AG09309 (cell line): ENCODE measurements around the gene ASXL1.

ENCODE experiments used
- DNase-seq: peaks from one replicate; pipeline ENCODE4 v3.0.0-alpha.2; 2010; ENCODE audit warnings: low read depth
- H3K4me3 ChIP-seq: 2 replicates; pipeline ENCODE4 v1.5.1; 2011; ENCODE audit warnings: mild to moderate bottlenecking, low read depth, low read length, moderate library complexity; ENCODE audit not compliant: control insufficient read depth
- CTCF ChIP-seq: IDR thresholded peaks from 2 replicates; pipeline ENCODE4 v1.5.1; 2011; ENCODE audit warnings: mild to moderate bottlenecking, low read depth, low read length, inconsistent platforms; ENCODE audit not compliant: insufficient read depth, control insufficient read depth; ENCODE audit errors: missing control alignments

The ASXL1 gene

GRCh38 chr20:32386091-32386490, 28.0 kb downstream of the ASXL1 start:
- no peak overlapping the region for H3K4me3 ChIP-seq
- TF ChIP-seq CTCF = no peak

DNA sequence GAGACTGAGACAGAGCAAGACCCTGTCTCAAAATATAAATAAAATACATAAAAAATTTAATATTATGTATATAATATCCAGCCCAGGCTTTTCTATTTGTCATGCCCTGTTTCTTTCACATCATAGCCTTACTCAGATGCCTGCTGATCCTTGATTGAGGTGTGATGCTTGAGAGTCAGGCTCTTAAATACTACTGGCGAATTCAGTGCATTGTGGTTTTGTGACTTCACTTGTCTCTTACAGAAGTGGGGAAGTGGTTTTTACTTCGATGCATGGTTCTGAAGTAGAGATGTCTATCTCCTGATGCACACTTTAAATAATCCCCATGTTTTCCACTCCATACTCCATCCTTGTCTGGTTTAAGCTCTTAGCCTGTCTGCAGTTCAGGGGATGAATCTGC, 29.1 kb downstream of the ASXL1 start:
- TF ChIP-seq CTCF = no peak
- H3K4me3 ChIP-seq = no peak overlapping the region
- DNase-seq = no peak

More at GRCh38 chr20:32386091-32386490, 28.0 kb downstream of the ASXL1 start:
- DNase-seq = no peak

GRCh38 chr20:32391003-32391402, 32.9 kb downstream of the ASXL1 start:
- no peak overlapping the region for H3K4me3 ChIP-seq
- TF ChIP-seq CTCF = no peak
- DNase-seq = no peak

DNA sequence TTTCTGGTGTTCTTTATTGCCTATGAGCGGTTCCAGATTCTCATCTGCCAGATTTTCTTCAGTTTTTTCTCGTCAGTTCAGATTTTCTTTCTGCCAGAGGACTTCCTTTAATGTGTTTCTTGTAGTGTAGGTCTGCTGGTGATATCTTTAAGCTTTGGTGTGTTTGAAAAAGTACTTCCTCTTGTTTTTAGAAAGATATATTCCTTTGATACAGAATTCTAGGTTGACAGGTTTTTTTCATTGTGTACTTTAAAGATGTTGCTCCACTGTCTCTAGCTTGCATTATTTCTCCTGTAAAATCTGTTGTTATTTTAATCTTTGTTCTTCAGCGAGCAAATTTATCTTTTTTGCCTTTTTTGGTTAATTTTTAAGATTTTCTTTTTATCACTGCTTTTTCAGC, 36.9 kb downstream of the ASXL1 start:
- no peak for TF ChIP-seq CTCF
- no peak overlapping the region for H3K4me3 ChIP-seq
- no peak for DNase-seq

DNA sequence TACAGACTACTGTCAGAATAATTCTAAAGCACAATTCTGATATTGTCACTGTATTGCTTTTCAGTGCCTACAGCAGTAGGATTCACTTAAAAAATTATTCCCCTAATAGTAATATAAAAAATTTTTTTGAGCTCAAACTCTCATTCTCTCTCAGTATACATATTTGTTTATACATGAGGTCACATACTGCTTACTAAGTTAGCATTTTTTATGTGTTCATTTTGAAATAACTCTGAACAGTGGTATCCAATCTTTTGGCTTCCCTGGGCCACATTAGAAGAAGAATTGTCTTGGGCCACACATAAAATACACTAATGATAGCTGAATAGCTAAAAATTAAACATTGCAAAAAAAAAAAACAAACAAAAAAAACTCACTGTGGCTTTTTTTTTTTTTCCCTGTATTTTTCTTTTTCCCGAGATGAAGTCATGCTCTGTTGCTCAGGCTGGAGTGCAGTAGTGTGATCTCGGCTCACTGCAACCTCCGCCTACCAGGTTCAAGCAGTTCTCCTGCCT, 38.6 kb downstream of the ASXL1 start:
- DNase-seq = no peak
- no peak for TF ChIP-seq CTCF
- no peak overlapping the region for H3K4me3 ChIP-seq

GRCh38 chr20:32397567-32398084, 39.5 kb downstream of the ASXL1 start:
- no peak for TF ChIP-seq CTCF
- no peak overlapping the region for H3K4me3 ChIP-seq
- no peak for DNase-seq

DNA sequence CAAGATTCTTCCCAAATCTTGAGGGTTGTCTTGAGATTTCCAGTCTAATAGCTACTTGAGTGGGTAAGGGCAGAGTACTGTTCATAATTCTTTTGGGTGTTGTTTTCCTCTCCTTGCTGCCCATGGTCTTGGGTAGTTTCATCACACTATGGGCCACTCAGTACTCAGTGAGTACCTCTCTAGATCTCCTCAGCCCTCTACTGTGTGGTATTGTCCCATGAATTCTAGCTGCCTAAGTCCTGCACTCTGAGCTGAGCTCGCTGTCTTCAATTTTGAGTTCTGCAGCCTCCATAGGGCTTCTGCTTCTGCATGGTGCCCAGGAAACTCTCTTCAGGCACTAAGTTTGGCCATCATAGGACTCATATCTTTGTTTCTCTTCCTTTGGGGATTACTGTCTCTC, 42.3 kb downstream of the ASXL1 start:
- DNase-seq = no peak
- H3K4me3 ChIP-seq = no peak overlapping the region
- TF ChIP-seq CTCF = no peak
